Ovary (tissue), 9 donors: ENCODE measurements around the gene IL1RAPL1. TPM values are rescaled to one million over a fixed set of nuclear protein-coding genes. Genes with fewer than 3 reads are reported as not detected.
"Not testable (repeated sequence)": the region's sequence is repeated elsewhere in the genome, so short reads cannot be mapped to it uniquely, and the experiment has no call there.

ENCODE experiments used
- DNase-seq, 5 donors: peaks; one replicate each; pipeline ENCODE4 v3.0.0-alpha.2; 2019 to 2020
- H3K27ac ChIP-seq, 2 donors: fragments of 200-600 bp; one replicate each; pipeline versions ENCODE4 v1.5.1 to v1.8.0; 2019 to 2022
- H3K27me3 ChIP-seq: fragments of 200-600 bp; one replicate; pipeline ENCODE4 v1.8.0; 2022
- H3K36me3 ChIP-seq: fragments of 200-600 bp; sonication (generic); one replicate; pipeline ENCODE4 v1.5.1; 2019
- H3K4me1 ChIP-seq: one replicate; pipeline ENCODE4 v1.8.1; 2013; ENCODE audit warnings: mild to moderate bottlenecking, moderate library complexity; ENCODE audit not compliant: insufficient read depth
- H3K4me3 ChIP-seq: fragments of 200-600 bp; sonication (generic); one replicate; pipeline ENCODE4 v1.5.1; 2017
- H3K9me3 ChIP-seq, 2 donors: fragments of 200-600 bp in 1 of 2; sonication (generic) in 1 of 2; one replicate each; pipeline versions ENCODE4 v1.5.1 to v1.8.1; 2013 to 2019; ENCODE audit warnings: mild to moderate bottlenecking in 1 of 2, moderate library complexity in 1 of 2
- EP300 ChIP-seq: sonication (generic); formaldehyde crosslinking; IDR thresholded peaks from one replicate; pipeline ENCODE4 v1.6.1; 2017; ENCODE audit warnings: antibody characterized with exemption
- POLR2A ChIP-seq: fragments of 450-650 bp; IDR thresholded peaks from one replicate; pipeline ENCODE4 v1.6.1; 2017; ENCODE audit warnings: antibody characterized with exemption, mild to moderate bottlenecking, moderate library complexity
- WGBS, 3 donors: extraction: QIAGEN DNeasy Blood & Tissue Kit in 1 of 3; methylation state at CpG; one replicate each; pipeline versions ENCODE4 v1.1.5 to v1.1.7; 2013 to 2017; 5-methylcytosine and 5-hydroxymethylcytosine counted together
- intact Hi-C, 4 donors: fragments of 100-400 bp; cut with DNase I; formaldehyde crosslinking; loops; one replicate each; pipeline versions ENCODE4 v1.11.0 to v1.15.1; 2022 to 2023
- polyA plus RNA-seq, 2 donors: library from polyadenylated mRNA; stranded (reverse); fragments of 200-250 nt in 1 of 2; fragments of 350-450 nt in 1 of 2; fragmentation: Illumina TruSeq in 1 of 2; extraction: RNeasy Lipid Tissue Mini Kit (QIAGEN cat#74804) in 1 of 2; gene quantifications; one replicate each; pipeline ENCODE4 v1.2.3, GENCODE V29; 2013 to 2014
- total RNA-seq, 7 donors: library from RNA; depleted of rRNA in 2 of 7; stranded (reverse); fragments of >200 nt in 2 of 7; fragmentation: NEBNext Ultra II Directional in 3 of 7; extraction: Animal tissue kit (Norgen Biotek cat#: 25700) in 3 of 7; gene quantifications; one replicate each; pipeline versions ENCODE4 v1.1.0 to v1.2.4, GENCODE V29; 2016 to 2023
- TF ChIP-seq, protein P1 (sequence below), 3 donors: fragments of 450-650 bp in 2 of 3; fragments of 200-600 bp in 1 of 3; IDR thresholded peaks; one replicate each; pipeline versions ENCODE4 v1.5.1 to v1.8.0; 2016 to 2022; ENCODE audit warnings: antibody characterized with exemption in 3 of 3, mild to moderate bottlenecking in 1 of 3
- donor health status: DM: no; HTN: no; CAD: no; lungs with moderate emphysema.
- donor health status: DM: no; HTN: no; CAD: no.
- donor health status: Bipolar disorder and iron deficiency.
- donor health status: DM: yes; HTN: yes; CAD: no.
- donor health status: DM: no; HTN: no; CAD: no.
- donor health status: DM: yes; HTN: yes; CAD: no.

Gene IL1RAPL1
- total and polyA plus RNA-seq, 9 donors, result 0.23 to 1.3 (median 0.61) TPM

DNA sequence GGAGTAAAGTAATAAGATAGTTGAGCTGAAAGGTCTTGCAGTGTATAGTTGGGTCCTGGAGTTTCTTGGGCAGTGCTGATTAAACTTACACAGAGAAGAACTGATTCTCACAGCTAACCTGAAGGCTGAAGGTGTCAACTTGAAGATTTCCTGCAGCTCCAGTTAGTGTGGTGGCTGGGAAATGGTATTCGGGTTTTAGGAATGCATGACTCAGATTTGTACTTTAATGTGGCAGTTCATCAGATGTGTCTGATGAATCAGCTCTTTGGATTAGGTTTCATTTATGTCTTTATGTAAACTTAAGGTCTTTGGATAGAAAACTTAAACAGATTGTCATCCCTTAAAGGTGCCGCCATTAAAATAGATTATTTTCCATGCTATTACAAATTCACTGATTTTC lies 200.0 kb downstream of the IL1RAPL1 start:
- WGBS, 3 donors, result 73 to 82% (median 77%) methylated on average over 2 of the region's 2 CpGs
- TF ChIP-seq, protein P1, sequence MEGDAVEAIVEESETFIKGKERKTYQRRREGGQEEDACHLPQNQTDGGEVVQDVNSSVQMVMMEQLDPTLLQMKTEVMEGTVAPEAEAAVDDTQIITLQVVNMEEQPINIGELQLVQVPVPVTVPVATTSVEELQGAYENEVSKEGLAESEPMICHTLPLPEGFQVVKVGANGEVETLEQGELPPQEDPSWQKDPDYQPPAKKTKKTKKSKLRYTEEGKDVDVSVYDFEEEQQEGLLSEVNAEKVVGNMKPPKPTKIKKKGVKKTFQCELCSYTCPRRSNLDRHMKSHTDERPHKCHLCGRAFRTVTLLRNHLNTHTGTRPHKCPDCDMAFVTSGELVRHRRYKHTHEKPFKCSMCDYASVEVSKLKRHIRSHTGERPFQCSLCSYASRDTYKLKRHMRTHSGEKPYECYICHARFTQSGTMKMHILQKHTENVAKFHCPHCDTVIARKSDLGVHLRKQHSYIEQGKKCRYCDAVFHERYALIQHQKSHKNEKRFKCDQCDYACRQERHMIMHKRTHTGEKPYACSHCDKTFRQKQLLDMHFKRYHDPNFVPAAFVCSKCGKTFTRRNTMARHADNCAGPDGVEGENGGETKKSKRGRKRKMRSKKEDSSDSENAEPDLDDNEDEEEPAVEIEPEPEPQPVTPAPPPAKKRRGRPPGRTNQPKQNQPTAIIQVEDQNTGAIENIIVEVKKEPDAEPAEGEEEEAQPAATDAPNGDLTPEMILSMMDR (IDR thresholded peaks at IDR 0.05), result no peak
- TF ChIP-seq EP300, result no peak
- no peak for TF ChIP-seq POLR2A
- Histone ChIP-seq H3K4me1 (no peaks in the 10 kb centered on the region), H3K36me3 (no peaks in the 10 kb centered on the region), H3K9me3 (no peaks in the 10 kb centered on the region), H3K4me3 (no peak overlapping the region), H3K27ac (no peak overlapping the region), H3K27me3 (no peaks in the 10 kb centered on the region)
- DNase-seq, result no peak
- intact Hi-C loops, result no loop called here

DNA sequence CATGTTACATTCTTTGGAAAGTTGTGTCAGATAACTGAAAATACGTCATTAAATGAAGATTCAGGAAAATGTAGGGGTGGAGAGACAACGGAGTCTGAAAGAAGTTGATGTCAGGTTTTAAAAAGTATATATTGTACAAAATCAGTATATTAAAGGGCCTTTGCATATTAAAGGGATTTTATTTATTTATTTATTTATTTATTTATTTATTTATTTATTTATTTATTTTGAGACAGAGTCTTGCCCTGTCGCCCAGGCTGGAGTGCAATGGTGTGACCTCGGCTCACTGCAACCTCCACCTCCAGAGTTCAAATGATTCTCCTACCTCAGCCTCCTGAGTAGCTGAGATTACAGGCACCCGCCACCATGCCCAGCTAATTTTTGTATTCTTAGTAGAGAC lies 213.4 kb downstream of the IL1RAPL1 start:
- DNase-seq, H3K36me3 ChIP-seq, H3K4me1 ChIP-seq, H3K4me3 ChIP-seq, H3K27ac ChIP-seq, intact Hi-C loops, H3K9me3 ChIP-seq, H3K27me3 ChIP-seq: not testable (repeated sequence)
- WGBS, 3 donors, result 80 to 86% (median 84%) methylated on average over 5 of the region's 5 CpGs

DNA sequence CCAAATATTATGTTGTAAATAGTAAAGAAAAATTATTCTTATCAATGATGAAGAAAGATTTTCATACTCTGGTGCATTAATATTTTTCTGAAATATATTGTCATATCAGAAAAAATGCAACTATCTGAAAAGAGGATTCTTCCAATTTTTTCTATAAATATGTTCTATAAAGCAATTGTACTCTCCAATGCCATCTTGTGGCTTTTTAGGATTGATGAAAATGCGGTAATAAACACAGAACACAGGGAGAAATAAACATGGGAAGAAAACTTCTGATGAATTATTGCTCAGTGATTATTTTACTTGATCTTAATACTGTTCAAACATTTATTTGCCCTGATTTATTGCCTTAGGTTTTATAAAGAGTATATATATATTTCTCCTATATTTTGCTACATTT lies 215.4 kb downstream of the IL1RAPL1 start:
- Histone ChIP-seq H3K9me3 (no peaks in the 10 kb centered on the region), H3K27me3 (no peaks in the 10 kb centered on the region), H3K4me3 (no peak overlapping the region), H3K4me1 (no peaks in the 10 kb centered on the region), H3K27ac (no peak overlapping the region), H3K36me3 (no peaks in the 10 kb centered on the region)
- TF ChIP-seq POLR2A (no peak), EP300 (no peak)
- TF ChIP-seq, protein P1 (IDR thresholded peaks at IDR 0.05), result no peak
- intact Hi-C loops, result no loop called here
- no peak for DNase-seq
- WGBS, 3 donors, result 55 to 63% (median 56%) methylated on average over 1 of the region's 1 CpG

DNA sequence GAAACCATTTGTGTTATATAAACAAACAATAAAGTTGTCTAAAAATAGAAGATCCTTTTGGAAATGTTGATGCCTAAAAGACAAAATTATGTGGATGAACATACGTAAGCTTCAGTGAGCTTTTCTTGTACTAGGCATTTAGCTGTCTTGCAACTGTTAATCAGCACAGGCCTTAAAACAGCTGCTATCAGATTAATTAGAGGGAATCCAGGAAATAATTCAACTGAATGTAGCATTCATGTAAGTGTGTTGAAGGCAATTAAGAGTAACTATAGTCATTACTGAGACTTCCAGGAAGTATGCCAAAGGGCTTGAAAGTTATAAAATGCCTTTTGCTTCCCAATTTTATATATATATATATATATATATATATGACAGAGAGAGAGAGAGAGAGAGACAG lies 248.7 kb downstream of the IL1RAPL1 start:
- Histone ChIP-seq H3K4me1 (no peaks in the 10 kb centered on the region), H3K27ac (no peak overlapping the region), H3K36me3 (no peaks in the 10 kb centered on the region), H3K27me3 (no peaks in the 10 kb centered on the region), H3K4me3 (no peak overlapping the region), H3K9me3 (no peaks in the 10 kb centered on the region)
- no peak for TF ChIP-seq POLR2A
- TF ChIP-seq EP300, result no peak
- TF ChIP-seq, protein P1 (IDR thresholded peaks at IDR 0.05), result no peak
- WGBS, 3 donors, result 49 to 69% (median 68%) methylated on average over 1 of the region's 1 CpG
- intact Hi-C loops, result no loop called here
- no peak for DNase-seq

DNA sequence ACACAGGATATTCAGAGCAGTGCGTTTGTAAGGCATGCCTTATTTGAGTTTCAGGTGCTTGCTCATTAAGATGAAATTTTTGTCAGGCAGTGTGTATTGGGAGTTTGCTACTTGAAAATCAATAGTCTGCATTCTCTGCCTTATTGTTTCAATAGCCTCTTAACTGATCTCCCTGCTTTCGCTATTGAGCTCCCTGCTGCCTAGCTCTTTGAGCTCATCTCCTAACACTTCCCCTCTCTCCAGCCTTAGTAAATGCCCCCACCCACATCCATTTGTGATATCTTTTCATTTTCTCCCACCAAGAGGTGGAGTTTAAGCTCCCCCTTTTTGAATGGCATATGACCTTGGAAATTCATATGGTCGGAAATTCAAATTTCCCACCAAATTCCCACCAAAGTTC lies 256.6 kb downstream of the IL1RAPL1 start:
- Histone ChIP-seq H3K27ac (no peak overlapping the region), H3K9me3 (no peaks in the 10 kb centered on the region), H3K36me3 (no peaks in the 10 kb centered on the region), H3K4me3 (no peak overlapping the region), H3K4me1 (no peaks in the 10 kb centered on the region), H3K27me3 (no peaks in the 10 kb centered on the region)
- intact Hi-C loops, result no loop called here
- no peak for DNase-seq
- TF ChIP-seq, protein P1 (IDR thresholded peaks at IDR 0.05), result no peak
- no peak for TF ChIP-seq POLR2A
- TF ChIP-seq EP300, result no peak
- WGBS, 3 donors, result 57 to 74% (median 73%) methylated on average over 3 of the region's 3 CpGs
